ENCODE measurements around the gene GALNT18.

The GALNT18 gene

DNA sequence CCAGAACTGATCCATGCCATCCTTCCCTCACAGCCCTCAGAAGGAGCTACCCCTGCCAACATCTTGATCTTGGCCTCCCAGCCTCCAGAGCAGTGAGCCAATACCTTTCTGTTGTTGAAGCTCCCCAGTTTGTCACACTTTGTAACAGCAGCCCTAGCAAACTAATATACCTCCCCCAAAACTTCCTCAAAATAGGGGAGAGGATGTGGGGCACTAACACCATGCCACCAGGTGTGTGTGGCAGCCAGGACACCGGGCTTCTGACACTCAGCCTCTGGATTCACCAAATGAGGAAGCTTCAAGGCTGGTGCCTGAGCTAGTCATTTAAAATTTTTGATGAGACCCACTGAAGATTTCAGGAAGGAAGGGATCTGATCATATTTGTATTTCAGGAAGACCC, 353.7 kb downstream of the GALNT18 start:
- H3K9me3 ChIP-seq (ENCODE audit: low read length) = no peaks in the 10 kb centered on the region
- H3K27ac ChIP-seq (ENCODE audit: low read depth, low read length) = no peak overlapping the region
- no peak overlapping the region for H3K4me3 ChIP-seq (ENCODE audit: low read depth in 1 of 2, low read length in 2 of 2)
- peaks cover 10% of the 10 kb centered on the region for H3K4me1 ChIP-seq (ENCODE audit: insufficient read depth, low read length)
- H3K27me3 ChIP-seq (ENCODE audit: control insufficient read depth in 1 of 2, insufficient read depth in 2 of 2, low read length in 2 of 2) = no peaks in the 10 kb centered on the region
- no peak overlapping the region for H3K9ac ChIP-seq (ENCODE audit: low read length)
- peaks cover 8% of the 10 kb centered on the region for H3K36me3 ChIP-seq (ENCODE audit: insufficient read depth, low read length)

DNA sequence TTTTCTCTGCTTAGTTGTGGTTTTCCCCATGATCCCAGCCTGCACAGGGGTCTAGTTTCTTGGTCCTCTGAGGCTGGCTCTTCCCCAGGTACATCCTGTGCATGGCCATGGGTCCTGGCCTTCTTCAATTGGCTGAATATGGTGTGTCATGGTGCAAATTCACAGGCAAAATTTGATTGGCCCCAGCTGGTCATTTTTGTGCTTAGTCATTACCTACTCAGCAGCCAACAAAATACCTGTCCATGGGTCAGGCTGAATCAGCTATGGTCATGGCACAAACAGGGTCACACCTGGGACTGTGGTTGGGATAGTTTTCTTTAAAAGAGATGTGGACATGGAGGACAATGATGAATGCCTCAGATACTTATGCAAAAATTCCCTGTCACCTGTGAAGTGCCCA, 354.5 kb downstream of the GALNT18 start:
- peaks cover 8% of the 10 kb centered on the region for H3K36me3 ChIP-seq (ENCODE audit: insufficient read depth, low read length)
- no peaks in the 10 kb centered on the region for H3K9me3 ChIP-seq (ENCODE audit: low read length)
- no peaks in the 10 kb centered on the region for H3K27me3 ChIP-seq (ENCODE audit: control insufficient read depth in 1 of 2, insufficient read depth in 2 of 2, low read length in 2 of 2)
- H3K27ac ChIP-seq (ENCODE audit: low read depth, low read length) = no peak overlapping the region
- no peak overlapping the region for H3K4me3 ChIP-seq (ENCODE audit: low read depth in 1 of 2, low read length in 2 of 2)
- peaks cover 10% of the 10 kb centered on the region for H3K4me1 ChIP-seq (ENCODE audit: insufficient read depth, low read length)
- no peak overlapping the region for H3K9ac ChIP-seq (ENCODE audit: low read length)

DNA sequence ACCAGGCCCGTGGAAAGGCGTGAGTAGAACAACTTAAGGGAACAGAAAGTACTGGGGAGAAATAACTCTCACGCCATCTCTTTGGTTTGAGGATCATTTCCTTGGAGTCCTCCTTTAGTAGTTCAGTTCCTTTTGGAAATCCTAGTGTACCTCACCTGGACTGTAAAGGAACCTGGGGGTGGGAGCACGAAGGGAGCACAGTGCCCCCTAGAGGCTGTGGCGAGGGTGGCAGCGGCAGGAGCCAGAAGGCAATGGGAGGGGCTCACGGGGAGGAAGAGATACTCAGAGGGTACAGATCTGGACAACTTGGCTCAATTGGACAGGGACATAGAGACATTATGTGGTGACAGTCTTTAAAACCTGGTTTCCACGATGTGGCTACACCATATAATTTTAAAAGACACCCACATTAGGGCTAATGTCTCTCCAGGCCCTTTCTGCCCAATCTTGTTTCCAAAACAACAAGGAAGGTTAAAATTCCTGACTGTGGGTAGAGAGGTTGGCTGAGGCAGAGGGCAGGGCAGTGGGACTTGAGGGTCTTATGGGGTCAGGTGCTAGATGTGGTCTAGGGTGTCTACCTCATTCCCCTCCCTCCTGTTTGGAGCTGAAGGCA, 355.7 kb downstream of the GALNT18 start:
- no peaks in the 10 kb centered on the region for H3K9me3 ChIP-seq (ENCODE audit: low read length)
- H3K4me1 ChIP-seq (ENCODE audit: insufficient read depth, low read length) = peaks cover 10% of the 10 kb centered on the region
- no peak overlapping the region for H3K4me3 ChIP-seq (ENCODE audit: low read depth in 1 of 2, low read length in 2 of 2)
- no peaks in the 10 kb centered on the region for H3K27me3 ChIP-seq (ENCODE audit: control insufficient read depth in 1 of 2, insufficient read depth in 2 of 2, low read length in 2 of 2)
- H3K9ac ChIP-seq (ENCODE audit: low read length) = no peak overlapping the region
- H3K36me3 ChIP-seq (ENCODE audit: insufficient read depth, low read length) = peaks cover 8% of the 10 kb centered on the region
- H3K27ac ChIP-seq (ENCODE audit: low read depth, low read length) = no peak overlapping the region

DNA sequence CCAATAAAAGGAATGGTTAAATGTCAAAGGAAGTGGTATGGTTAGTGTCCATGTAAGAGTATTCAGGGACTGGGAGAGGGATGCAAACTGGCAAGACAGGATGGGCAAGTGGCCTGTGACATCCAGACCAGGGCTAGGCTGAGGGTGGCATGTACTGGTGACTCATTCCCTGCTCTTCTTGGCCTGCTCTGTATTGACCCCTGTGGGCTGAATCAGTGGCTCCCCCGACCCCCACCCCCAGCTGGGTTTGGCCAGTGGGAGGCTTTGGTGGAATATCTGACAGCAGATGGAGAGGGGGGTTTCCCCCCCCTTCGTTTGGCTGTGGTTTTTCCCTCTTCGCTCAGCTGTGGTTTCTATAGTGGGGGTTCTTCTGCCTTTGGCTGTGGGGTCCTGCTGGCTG, 356.5 kb downstream of the GALNT18 start:
- Histone ChIP-seq H3K4me1 (ENCODE audit: insufficient read depth, low read length) (peaks cover 10% of the 10 kb centered on the region), H3K9me3 (ENCODE audit: low read length) (no peaks in the 10 kb centered on the region), H3K36me3 (ENCODE audit: insufficient read depth, low read length) (peaks cover 8% of the 10 kb centered on the region), H3K27me3 (ENCODE audit: control insufficient read depth in 1 of 2, insufficient read depth in 2 of 2, low read length in 2 of 2) (no peaks in the 10 kb centered on the region), H3K9ac (ENCODE audit: low read length) (no peak overlapping the region), H3K4me3 (ENCODE audit: low read depth in 1 of 2, low read length in 2 of 2) (no peak overlapping the region), H3K27ac (ENCODE audit: low read depth, low read length) (no peak overlapping the region)

DNA sequence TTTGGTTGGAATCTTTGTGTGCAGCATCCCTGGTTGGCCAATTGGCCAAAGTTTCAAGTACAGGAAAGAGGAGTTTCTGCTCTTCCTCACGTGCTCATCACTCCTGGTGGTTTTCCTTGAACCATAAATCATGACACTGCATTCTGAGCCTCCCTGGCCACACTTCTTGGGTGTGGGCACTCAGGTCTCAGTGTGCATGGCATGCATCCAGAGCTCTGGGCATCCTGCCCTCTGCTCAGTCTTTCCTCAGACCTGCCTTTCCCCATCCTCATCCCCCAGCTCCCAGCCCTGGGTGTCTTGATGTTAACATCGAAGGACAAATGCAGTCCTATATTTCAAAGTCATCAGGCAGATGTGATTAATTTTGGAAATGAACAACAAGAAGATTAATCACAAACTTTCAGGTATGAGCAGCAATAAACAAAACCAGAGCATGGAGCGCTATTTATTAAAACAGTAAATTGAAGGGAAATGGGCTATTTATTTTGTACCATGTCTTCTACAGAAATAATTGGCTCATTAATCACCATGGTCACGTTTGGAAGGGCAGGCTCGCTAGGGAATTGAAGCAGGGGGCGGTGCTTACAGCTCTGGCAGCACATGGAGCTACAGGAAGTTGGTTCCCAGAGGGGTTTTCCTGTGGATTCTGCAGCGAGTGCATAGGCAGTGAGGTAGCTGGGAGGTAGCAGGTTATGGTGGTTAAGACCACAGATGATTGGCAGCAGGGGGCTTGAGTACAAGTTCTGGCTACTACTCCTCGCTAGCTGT, 358.4 kb downstream of the GALNT18 start:
- no peaks in the 10 kb centered on the region for H3K9me3 ChIP-seq (ENCODE audit: low read length)
- peaks cover 10% of the 10 kb centered on the region for H3K4me1 ChIP-seq (ENCODE audit: insufficient read depth, low read length)
- H3K27ac ChIP-seq (ENCODE audit: low read depth, low read length) = no peak overlapping the region
- H3K9ac ChIP-seq (ENCODE audit: low read length) = no peak overlapping the region
- no peaks in the 10 kb centered on the region for H3K36me3 ChIP-seq (ENCODE audit: insufficient read depth, low read length)
- no peaks in the 10 kb centered on the region for H3K27me3 ChIP-seq (ENCODE audit: control insufficient read depth in 1 of 2, insufficient read depth in 2 of 2, low read length in 2 of 2)
- no peak overlapping the region for H3K4me3 ChIP-seq (ENCODE audit: low read depth in 1 of 2, low read length in 2 of 2)

DNA sequence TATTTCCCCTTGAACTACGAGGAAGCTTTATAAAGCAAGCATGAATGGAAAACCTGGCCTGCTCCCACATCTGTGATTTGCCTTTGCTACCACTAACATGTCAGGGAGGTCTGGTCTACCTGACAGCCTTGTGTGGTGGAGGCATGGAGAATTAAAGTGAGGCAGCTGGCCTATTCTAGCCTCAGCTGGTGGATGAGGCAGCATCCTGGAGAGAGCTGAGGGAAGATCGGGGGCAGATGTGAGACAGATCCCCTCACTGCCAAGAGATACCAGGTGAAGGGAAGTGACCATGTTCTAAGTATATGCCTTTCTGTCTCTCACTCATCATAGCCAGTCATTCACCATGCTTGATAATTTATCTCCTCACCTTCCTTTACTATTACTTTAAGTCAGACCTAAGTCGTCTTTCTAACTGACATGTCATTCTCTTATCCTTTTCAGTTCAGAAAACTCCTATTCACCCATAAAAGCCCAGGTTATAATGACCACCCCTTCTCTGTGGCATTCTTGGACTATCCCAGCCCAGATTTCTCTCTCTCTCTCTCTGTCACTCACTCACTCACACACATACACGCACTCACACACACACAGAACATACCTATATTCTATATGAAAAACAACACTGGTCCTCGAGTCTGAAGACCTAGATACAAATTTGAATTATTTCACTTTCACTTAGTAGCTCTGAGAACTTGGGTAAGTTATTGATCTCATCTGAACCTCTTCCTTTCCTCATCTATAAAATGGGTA, 359.5 kb downstream of the GALNT18 start:
- H3K9ac ChIP-seq (ENCODE audit: low read length) = no peak overlapping the region
- H3K27ac ChIP-seq (ENCODE audit: low read depth, low read length) = no peak overlapping the region
- no peaks in the 10 kb centered on the region for H3K36me3 ChIP-seq (ENCODE audit: insufficient read depth, low read length)
- no peaks in the 10 kb centered on the region for H3K9me3 ChIP-seq (ENCODE audit: low read length)
- no peaks in the 10 kb centered on the region for H3K27me3 ChIP-seq (ENCODE audit: control insufficient read depth in 1 of 2, insufficient read depth in 2 of 2, low read length in 2 of 2)
- no peak overlapping the region for H3K4me3 ChIP-seq (ENCODE audit: low read depth in 1 of 2, low read length in 2 of 2)
- peaks cover 10% of the 10 kb centered on the region for H3K4me1 ChIP-seq (ENCODE audit: insufficient read depth, low read length)

DNA sequence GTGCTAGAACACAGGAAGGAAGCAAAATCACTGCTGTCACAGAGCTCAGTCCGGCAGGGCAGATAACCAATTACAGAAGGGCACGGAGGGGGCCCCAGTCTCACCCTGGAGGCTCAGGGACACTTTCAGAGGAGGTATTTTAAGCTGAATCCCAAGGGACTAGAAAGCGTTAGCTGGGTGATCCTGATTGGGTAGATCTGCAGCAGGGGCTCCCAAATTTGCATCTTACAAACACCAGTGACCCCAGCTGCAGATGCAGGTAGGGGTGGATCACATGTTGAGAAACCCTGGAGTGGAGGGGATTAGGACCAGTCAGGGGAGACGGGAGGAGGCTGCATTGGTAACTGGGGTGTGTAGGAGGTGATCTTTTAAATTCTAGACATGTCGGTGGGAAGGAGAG, 360.2 kb downstream of the GALNT18 start:
- Histone ChIP-seq H3K9ac (ENCODE audit: low read length) (no peak overlapping the region), H3K27me3 (ENCODE audit: control insufficient read depth in 1 of 2, insufficient read depth in 2 of 2, low read length in 2 of 2) (no peaks in the 10 kb centered on the region), H3K27ac (ENCODE audit: low read depth, low read length) (no peak overlapping the region), H3K4me3 (ENCODE audit: low read depth in 1 of 2, low read length in 2 of 2) (no peak overlapping the region), H3K9me3 (ENCODE audit: low read length) (no peaks in the 10 kb centered on the region), H3K4me1 (ENCODE audit: insufficient read depth, low read length) (peaks cover 10% of the 10 kb centered on the region), H3K36me3 (ENCODE audit: insufficient read depth, low read length) (no peaks in the 10 kb centered on the region)

DNA sequence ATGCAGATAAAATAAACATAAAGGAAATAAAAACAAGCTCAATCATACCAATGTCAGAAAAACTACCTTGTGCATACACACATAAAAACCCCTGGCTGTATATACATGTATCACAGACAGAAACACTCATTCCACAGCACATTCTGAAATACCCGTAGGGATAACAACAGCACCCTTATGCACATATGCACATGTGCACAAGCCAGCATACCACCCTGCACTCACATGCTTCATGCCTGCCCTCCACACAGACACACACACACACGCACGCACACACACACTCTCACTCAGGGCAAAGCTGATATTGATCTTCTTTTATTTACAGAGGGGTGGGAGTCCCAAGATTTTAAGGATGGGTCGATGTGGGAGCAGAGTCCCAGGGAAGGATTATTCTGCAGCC, 360.9 kb downstream of the GALNT18 start:
- H3K27me3 ChIP-seq (ENCODE audit: control insufficient read depth in 1 of 2, insufficient read depth in 2 of 2, low read length in 2 of 2) = no peaks in the 10 kb centered on the region
- H3K36me3 ChIP-seq (ENCODE audit: insufficient read depth, low read length) = no peaks in the 10 kb centered on the region
- H3K4me3 ChIP-seq (ENCODE audit: low read depth in 1 of 2, low read length in 2 of 2) = no peak overlapping the region
- peaks cover 10% of the 10 kb centered on the region for H3K4me1 ChIP-seq (ENCODE audit: insufficient read depth, low read length)
- H3K27ac ChIP-seq (ENCODE audit: low read depth, low read length) = no peak overlapping the region
- no peaks in the 10 kb centered on the region for H3K9me3 ChIP-seq (ENCODE audit: low read length)
- H3K9ac ChIP-seq (ENCODE audit: low read length) = no peak overlapping the region

DNA sequence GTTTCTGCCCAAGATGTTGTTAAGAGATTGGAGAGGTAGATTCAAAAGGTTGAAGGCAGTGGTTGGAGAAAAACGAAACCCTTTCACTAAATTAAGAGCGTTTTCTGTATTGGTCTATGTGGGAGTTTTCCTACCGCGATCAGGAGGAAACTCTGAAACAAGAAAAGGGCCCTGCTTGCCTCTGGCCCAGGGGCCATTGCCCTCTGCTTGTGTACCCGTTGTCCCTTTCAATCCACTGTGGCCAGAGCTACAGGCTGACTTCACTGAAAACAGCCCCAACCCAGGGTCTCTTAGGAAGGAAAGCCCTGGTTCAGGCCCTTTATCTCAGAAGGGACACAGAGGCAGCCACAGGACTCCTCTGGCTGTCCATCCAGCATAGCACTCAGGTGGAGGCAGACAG, 367.8 kb downstream of the GALNT18 start:
- H3K36me3 ChIP-seq (ENCODE audit: insufficient read depth, low read length) = no peaks in the 10 kb centered on the region
- H3K4me3 ChIP-seq (ENCODE audit: low read depth in 1 of 2, low read length in 2 of 2) = no peak overlapping the region
- no peak overlapping the region for H3K27ac ChIP-seq (ENCODE audit: low read depth, low read length)
- no peaks in the 10 kb centered on the region for H3K27me3 ChIP-seq (ENCODE audit: control insufficient read depth in 1 of 2, insufficient read depth in 2 of 2, low read length in 2 of 2)
- no peaks in the 10 kb centered on the region for H3K4me1 ChIP-seq (ENCODE audit: insufficient read depth, low read length)
- no peak overlapping the region for H3K9ac ChIP-seq (ENCODE audit: low read length)
- H3K9me3 ChIP-seq (ENCODE audit: low read length) = no peaks in the 10 kb centered on the region

DNA sequence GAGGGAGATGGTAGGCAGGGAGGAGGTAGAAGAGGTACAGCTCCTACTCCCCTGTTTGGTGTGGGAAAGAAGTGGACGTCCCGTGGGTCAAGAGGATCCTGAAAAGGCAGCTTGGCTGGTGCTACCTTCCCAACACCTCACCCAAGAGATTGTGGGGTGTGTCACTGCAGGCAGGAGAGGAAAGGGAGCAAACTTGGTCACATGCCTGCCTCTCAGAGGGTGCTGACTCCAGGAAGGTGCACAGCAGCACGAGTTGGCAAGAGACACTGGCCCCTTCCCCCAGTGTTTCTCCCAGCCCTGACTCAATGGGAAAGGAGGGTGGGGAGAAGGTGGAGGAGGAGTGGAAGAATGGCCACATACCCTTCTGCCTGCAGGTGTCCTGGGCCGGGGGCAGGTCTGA, 368.3 kb downstream of the GALNT18 start:
- Histone ChIP-seq H3K27ac (ENCODE audit: low read depth, low read length) (no peak overlapping the region), H3K9me3 (ENCODE audit: low read length) (no peaks in the 10 kb centered on the region), H3K36me3 (ENCODE audit: insufficient read depth, low read length) (no peaks in the 10 kb centered on the region), H3K9ac (ENCODE audit: low read length) (no peak overlapping the region), H3K27me3 (ENCODE audit: control insufficient read depth in 1 of 2, insufficient read depth in 2 of 2, low read length in 2 of 2) (no peaks in the 10 kb centered on the region), H3K4me1 (ENCODE audit: insufficient read depth, low read length) (no peaks in the 10 kb centered on the region), H3K4me3 (ENCODE audit: low read depth in 1 of 2, low read length in 2 of 2) (no peak overlapping the region)

DNA sequence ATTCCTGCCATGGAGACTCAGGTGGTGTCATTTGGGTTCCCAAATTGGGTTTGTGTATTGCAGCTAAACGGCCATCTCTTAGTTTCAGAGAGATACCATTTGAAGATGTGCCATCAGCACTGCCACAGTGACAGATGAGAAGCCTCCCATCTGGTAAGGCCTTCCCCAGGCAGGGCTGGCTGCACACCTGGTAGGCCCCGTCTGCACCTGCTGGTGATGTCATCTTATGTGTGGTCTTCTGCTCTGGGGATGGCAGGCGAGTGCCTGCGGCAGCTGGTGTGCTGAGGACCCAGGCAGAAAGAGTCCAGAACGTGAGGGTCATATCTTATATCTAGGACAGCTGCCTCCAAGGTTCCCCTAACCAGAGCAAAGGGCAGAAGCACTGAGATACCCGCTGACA, 369.4 kb downstream of the GALNT18 start:
- Histone ChIP-seq H3K27me3 (ENCODE audit: control insufficient read depth in 1 of 2, insufficient read depth in 2 of 2, low read length in 2 of 2) (no peaks in the 10 kb centered on the region), H3K4me1 (ENCODE audit: insufficient read depth, low read length) (no peaks in the 10 kb centered on the region), H3K4me3 (ENCODE audit: low read depth in 1 of 2, low read length in 2 of 2) (no peak overlapping the region), H3K9ac (ENCODE audit: low read length) (no peak overlapping the region), H3K9me3 (ENCODE audit: low read length) (no peaks in the 10 kb centered on the region), H3K27ac (ENCODE audit: low read depth, low read length) (no peak overlapping the region), H3K36me3 (ENCODE audit: insufficient read depth, low read length) (no peaks in the 10 kb centered on the region)
